ENCODE results near the gene SP5. TPM values are rescaled to one million over a fixed set of nuclear protein-coding genes. Genes with fewer than 3 reads are reported as not detected.

The SP5 gene
- polyA plus RNA-seq, 3 donors from 2014 or later: not detected

DNA sequence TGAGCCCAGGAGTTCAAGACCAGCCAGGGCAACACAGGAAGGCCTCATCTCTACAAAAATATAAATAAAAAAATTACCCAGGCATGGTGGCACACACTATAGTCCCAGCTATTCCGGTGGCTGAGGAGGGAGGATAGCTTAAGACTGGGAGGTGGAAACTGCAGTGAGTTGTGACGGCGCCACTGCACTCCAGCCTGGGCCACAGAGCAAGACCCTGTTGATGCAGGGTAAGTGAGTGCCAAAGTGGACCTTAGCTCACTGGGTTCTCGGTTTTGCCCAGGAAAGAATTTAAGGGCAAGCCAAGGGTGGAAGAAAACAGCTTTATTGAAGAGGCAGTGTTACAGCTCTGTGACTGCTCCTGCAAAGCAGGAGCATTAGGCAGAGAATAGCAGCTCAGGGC is 48.1 kb downstream of the SP5 start:
- H3K4me1 Mint-ChIP-seq: no peaks in the 10 kb centered on the region
- DNase-seq: no peak
- no peak overlapping the region for H3K27ac Mint-ChIP-seq
- no peak overlapping the region for H3K4me3 Mint-ChIP-seq
- H3K9me3 Mint-ChIP-seq: no peaks in the 10 kb centered on the region
- no peaks in the 10 kb centered on the region for H3K36me3 Mint-ChIP-seq
- peaks cover 4 to 8% (median 4%) of the 10 kb centered on the region in 3 donors for H3K27me3 Mint-ChIP-seq (ENCODE audit: low read depth in 3 of 3)

- no peak overlapping the region for H3K4me3 Mint-ChIP-seq
- DNase-seq: no peak
- no peaks in the 10 kb centered on the region for H3K9me3 Mint-ChIP-seq
- H3K27me3 Mint-ChIP-seq (ENCODE audit: low read depth in 3 of 3): peaks cover 4 to 12% (median 4%) of the 10 kb centered on the region in 3 donors
- H3K36me3 Mint-ChIP-seq: no peaks in the 10 kb centered on the region
- H3K4me1 Mint-ChIP-seq: peaks cover 0 to 1% of the 10 kb centered on the region in 2 donors
- no peak overlapping the region for H3K27ac Mint-ChIP-seq
Observed at GRCh38 chr2:170764880-170765261, 49.7 kb downstream of the SP5 start.

GRCh38 chr2:170766693-170767092 is 51.6 kb downstream of the SP5 start:
- Mint-ChIP-seq H3K27ac (no peak overlapping the region), H3K4me3 (no peak overlapping the region), H3K4me1 (peaks cover 11 to 14% of the 10 kb centered on the region in 2 donors), H3K36me3 (no peaks in the 10 kb centered on the region), H3K9me3 (no peaks in the 10 kb centered on the region), H3K27me3 (ENCODE audit: low read depth in 3 of 3) (peaks cover 7 to 18% (median 16%) of the 10 kb centered on the region in 3 donors)
- no peak for DNase-seq

Other genes starting within 250 kb of the SP5 start
- gene ERICH2, start 55.0 kb downstream of the SP5 start, polyA plus RNA-seq: not detected
- gene GAD1, start 101.5 kb downstream of the SP5 start, polyA plus RNA-seq: not detected
- 100 to 1,000 TPM in 1 of 3 donors, 10 to 100 TPM in 2; 64.9 to 101 (median 98.1) TPM for gene GORASP2, start 213.9 kb downstream of the SP5 start, polyA plus RNA-seq